Measurements from ENCODE around the gene GNAQ. TPM values are rescaled to one million over a fixed set of nuclear protein-coding genes. Genes with fewer than 3 reads are reported as not detected.

Gene GNAQ
- total and polyA plus RNA-seq, 2 donors from 2014 or later: 16.2 to 83.4 TPM

DNA sequence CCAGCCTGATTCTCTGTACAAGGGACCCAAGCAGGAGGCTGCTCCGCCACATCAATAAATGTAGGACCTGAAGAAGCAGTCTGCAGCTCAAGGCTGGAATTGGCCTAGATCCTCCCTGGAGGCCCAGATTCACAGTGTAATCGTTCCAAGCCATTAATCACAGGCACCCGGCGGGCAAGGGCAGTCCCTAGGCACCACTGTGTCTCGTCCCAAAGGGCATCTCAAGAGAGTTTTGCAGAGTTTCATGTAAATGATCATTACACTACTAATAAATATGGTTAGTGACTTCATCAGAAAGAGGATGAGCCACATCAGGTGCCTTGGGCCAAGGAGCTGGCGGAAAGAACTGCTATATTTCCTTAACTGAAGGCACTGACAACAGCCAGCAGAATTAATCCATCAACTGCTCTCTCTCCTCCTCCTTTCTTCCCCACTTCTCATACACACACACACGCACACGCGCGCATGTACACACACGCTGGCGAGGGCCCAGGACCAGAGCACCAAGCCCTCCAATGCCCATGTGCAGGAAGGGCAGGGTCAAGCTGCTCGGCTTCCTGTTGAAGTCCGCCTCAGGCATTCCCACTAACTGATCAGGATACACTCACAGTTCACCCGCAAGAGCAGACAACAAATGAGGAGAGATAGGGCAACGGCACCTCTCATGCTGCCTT lies 33.9 kb downstream of the GNAQ start:
- Histone ChIP-seq H3K9me3 (ENCODE audit: control insufficient read depth in 2 of 3, insufficient read depth in 1 of 3, low read length in 3 of 3) (no peaks in the 10 kb centered on the region), H3K4me3 (ENCODE audit: low read length in 3 of 3) (no peak overlapping the region), H3K9ac (ENCODE audit: low read length in 3 of 3) (no peak overlapping the region), H3K27ac (ENCODE audit: low read depth in 2 of 2, low read length in 2 of 2) (peak overlapping the region in 1 of 2 donors; percentile 3), H3K27me3 (ENCODE audit: control insufficient read depth, insufficient read depth, low read length) (no peaks in the 10 kb centered on the region), H3K4me1 (ENCODE audit: control insufficient read depth in 2 of 3, insufficient read depth in 2 of 3, low read depth in 1 of 3, low read length in 3 of 3) (peaks cover 2 to 25% (median 9%) of the 10 kb centered on the region in 3 donors), H3K36me3 (ENCODE audit: control insufficient read depth in 2 of 3, insufficient read depth in 3 of 3, low read length in 3 of 3) (no peaks in the 10 kb centered on the region)
- intact Hi-C loops (cut with DNase I): no loop called here
- no peak for FAIRE-seq
- TF ChIP-seq CTCF (IDR thresholded peaks at IDR 0.05; ENCODE audit: borderline replicate concordance, extremely low read depth, insufficient read depth): no peak
- DNase-seq: peak; percentile 52 to 77 (median 59)

DNA sequence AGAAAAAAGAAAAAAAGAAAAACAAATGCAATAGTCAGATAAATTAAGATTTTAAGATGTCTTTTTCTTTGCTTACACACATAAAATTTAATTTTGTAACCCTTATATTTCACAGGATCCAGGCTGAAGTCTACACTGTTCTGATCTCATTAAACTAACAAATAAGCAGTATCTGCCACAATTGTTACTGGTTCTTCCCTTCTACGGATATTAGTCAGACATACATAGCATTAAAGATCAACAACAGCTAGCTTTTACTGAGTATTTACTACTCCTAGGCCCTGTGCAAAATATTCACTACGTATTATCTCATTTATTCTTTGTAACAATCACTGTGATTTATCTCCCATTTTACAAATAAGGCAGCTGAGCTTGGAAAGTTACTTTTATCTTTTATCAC lies 34.9 kb downstream of the GNAQ start:
- no peak overlapping the region for H3K4me3 ChIP-seq (ENCODE audit: low read length in 3 of 3)
- H3K9me3 ChIP-seq (ENCODE audit: control insufficient read depth in 2 of 3, insufficient read depth in 1 of 3, low read length in 3 of 3): no peaks in the 10 kb centered on the region
- no peak overlapping the region for H3K27ac ChIP-seq (ENCODE audit: low read depth in 2 of 2, low read length in 2 of 2)
- H3K36me3 ChIP-seq (ENCODE audit: control insufficient read depth in 2 of 3, insufficient read depth in 3 of 3, low read length in 3 of 3): no peaks in the 10 kb centered on the region
- FAIRE-seq (no peak), DNase-seq (no peak)
- intact Hi-C loops (cut with DNase I): no loop called here
- H3K27me3 ChIP-seq (ENCODE audit: control insufficient read depth, insufficient read depth, low read length): no peaks in the 10 kb centered on the region
- no peak overlapping the region for H3K9ac ChIP-seq (ENCODE audit: low read length in 3 of 3)
- H3K4me1 ChIP-seq (ENCODE audit: control insufficient read depth in 2 of 3, insufficient read depth in 2 of 3, low read depth in 1 of 3, low read length in 3 of 3): peaks cover 2 to 16% (median 9%) of the 10 kb centered on the region in 3 donors
- TF ChIP-seq CTCF (IDR thresholded peaks at IDR 0.05; ENCODE audit: borderline replicate concordance, extremely low read depth, insufficient read depth): no peak

DNA sequence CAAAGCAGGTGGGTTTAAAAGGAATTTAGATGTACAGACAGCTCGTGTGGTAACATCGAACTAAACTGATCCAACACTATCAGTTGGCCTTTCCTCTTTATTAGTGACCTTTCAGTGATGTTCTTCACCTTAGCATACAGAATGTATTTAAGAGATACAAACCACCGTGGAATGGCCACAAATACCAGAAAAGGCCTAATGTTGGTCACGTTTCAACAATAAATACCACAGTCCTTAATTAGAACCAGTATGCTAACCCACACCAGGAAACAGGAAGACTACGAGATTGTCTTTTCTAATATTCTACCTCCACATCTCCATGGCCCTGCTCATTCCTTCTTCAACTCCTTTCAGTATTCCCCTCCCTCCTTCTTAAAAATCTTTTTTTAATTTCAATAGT lies 40.4 kb downstream of the GNAQ start:
- intact Hi-C loops (cut with DNase I): no loop called here
- DNase-seq (no peak), FAIRE-seq (no peak)
- Histone ChIP-seq H3K4me3 (ENCODE audit: low read length in 3 of 3) (no peak overlapping the region), H3K27me3 (ENCODE audit: control insufficient read depth, insufficient read depth, low read length) (no peaks in the 10 kb centered on the region), H3K9ac (ENCODE audit: low read length in 3 of 3) (no peak overlapping the region), H3K36me3 (ENCODE audit: control insufficient read depth in 2 of 3, insufficient read depth in 3 of 3, low read length in 3 of 3) (no peaks in the 10 kb centered on the region), H3K9me3 (ENCODE audit: control insufficient read depth in 2 of 3, insufficient read depth in 1 of 3, low read length in 3 of 3) (no peaks in the 10 kb centered on the region), H3K4me1 (ENCODE audit: control insufficient read depth in 2 of 3, insufficient read depth in 2 of 3, low read depth in 1 of 3, low read length in 3 of 3) (peaks cover 0 to 18% (median 8%) of the 10 kb centered on the region in 3 donors), H3K27ac (ENCODE audit: low read depth in 2 of 2, low read length in 2 of 2) (no peak overlapping the region)
- no peak for TF ChIP-seq CTCF (IDR thresholded peaks at IDR 0.05; ENCODE audit: borderline replicate concordance, extremely low read depth, insufficient read depth)

DNA sequence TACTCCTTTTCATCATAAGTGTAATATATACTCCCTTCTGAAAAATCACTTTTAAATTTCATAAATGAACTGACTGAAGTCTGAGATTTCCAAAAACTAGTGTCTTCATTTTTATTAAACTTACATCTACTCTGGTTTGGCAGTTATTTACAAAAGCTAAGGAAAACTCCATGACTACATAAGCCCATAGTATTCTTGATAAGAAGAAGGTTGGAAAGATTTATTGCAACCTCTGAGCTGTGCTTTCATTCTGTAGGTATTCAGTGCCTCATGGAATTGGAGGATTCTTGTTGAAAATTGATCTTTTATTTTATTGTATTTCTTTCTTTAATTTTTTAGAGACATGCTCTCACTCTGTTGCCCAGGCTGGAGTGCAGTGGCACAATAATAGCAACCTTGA lies 41.7 kb downstream of the GNAQ start:
- intact Hi-C loops (cut with DNase I): no loop called here
- Histone ChIP-seq H3K9ac (ENCODE audit: low read length in 3 of 3) (no peak overlapping the region), H3K27ac (ENCODE audit: low read depth in 2 of 2, low read length in 2 of 2) (no peak overlapping the region), H3K4me1 (ENCODE audit: control insufficient read depth in 2 of 3, insufficient read depth in 2 of 3, low read depth in 1 of 3, low read length in 3 of 3) (peaks cover 0 to 18% (median 8%) of the 10 kb centered on the region in 3 donors), H3K27me3 (ENCODE audit: control insufficient read depth, insufficient read depth, low read length) (no peaks in the 10 kb centered on the region), H3K4me3 (ENCODE audit: low read length in 3 of 3) (no peak overlapping the region), H3K36me3 (ENCODE audit: control insufficient read depth in 2 of 3, insufficient read depth in 3 of 3, low read length in 3 of 3) (no peaks in the 10 kb centered on the region), H3K9me3 (ENCODE audit: control insufficient read depth in 2 of 3, insufficient read depth in 1 of 3, low read length in 3 of 3) (no peaks in the 10 kb centered on the region)
- FAIRE-seq (no peak), DNase-seq (no peak)
- TF ChIP-seq CTCF (IDR thresholded peaks at IDR 0.05; ENCODE audit: borderline replicate concordance, extremely low read depth, insufficient read depth): no peak
